ENCODE data around the gene ARHGAP29. TPM values are rescaled to one million over a fixed set of nuclear protein-coding genes. Genes with fewer than 3 reads are reported as not detected.

The ARHGAP29 gene
- total and polyA plus RNA-seq, 12 donors: 5.3 to 16.7 (median 10.4) TPM

GRCh38 chr1:94144836-94145235 lies 92.5 kb downstream of the ARHGAP29 start:
- WGBS, 4 donors: 50 to 69% (median 64%) methylated on average over 1 of the region's 1 CpG
- Histone ChIP-seq H3K4me1 (replicated peaks in 1 of 2) (peaks cover 0 to 5% of the 10 kb centered on the region in 2 donors), H3K36me3 (replicated peaks in 1 of 2) (no peaks in the 10 kb centered on the region), H3K27ac (no peak overlapping the region), H3K27me3 (no peaks in the 10 kb centered on the region), H3K4me3 (no peak overlapping the region), H3K9me3 (replicated peaks in 1 of 3) (no peaks in the 10 kb centered on the region)
- TF ChIP-seq CTCF (IDR thresholded peaks at IDR 0.05) (no peak), POLR2A (IDR thresholded peaks at IDR 0.05) (no peak)
- intact Hi-C loops (cut with DNase I): no loop called here
- no peak for DNase-seq

- Histone ChIP-seq H3K9me3 (replicated peaks in 1 of 3) (no peaks in the 10 kb centered on the region), H3K4me1 (replicated peaks in 1 of 2) (peaks cover 0 to 5% of the 10 kb centered on the region in 2 donors), H3K27ac (no peak overlapping the region), H3K27me3 (no peaks in the 10 kb centered on the region), H3K36me3 (replicated peaks in 1 of 2) (no peaks in the 10 kb centered on the region), H3K4me3 (no peak overlapping the region)
- TF ChIP-seq POLR2A (IDR thresholded peaks at IDR 0.05) (no peak), CTCF (IDR thresholded peaks at IDR 0.05) (no peak)
- intact Hi-C loops (cut with DNase I): no loop called here
- no peak for DNase-seq
Measured at GRCh38 chr1:94143809-94144176, 93.6 kb downstream of the ARHGAP29 start.

GRCh38 chr1:94143173-94143808 lies 94.1 kb downstream of the ARHGAP29 start:
- Histone ChIP-seq H3K4me1 (replicated peaks in 1 of 2) (peaks cover 0 to 5% of the 10 kb centered on the region in 2 donors), H3K27me3 (no peaks in the 10 kb centered on the region), H3K27ac (no peak overlapping the region), H3K9me3 (replicated peaks in 1 of 3) (no peaks in the 10 kb centered on the region), H3K36me3 (replicated peaks in 1 of 2) (no peaks in the 10 kb centered on the region), H3K4me3 (no peak overlapping the region)
- TF ChIP-seq CTCF (IDR thresholded peaks at IDR 0.05) (no peak), POLR2A (IDR thresholded peaks at IDR 0.05) (no peak)
- 65 to 79% (median 72%) methylated on average over 2 of the region's 2 CpGs for WGBS, 4 donors
- intact Hi-C loops (cut with DNase I): no loop called here
- no peak for DNase-seq

- Histone ChIP-seq H3K9me3 (replicated peaks in 1 of 3) (no peaks in the 10 kb centered on the region), H3K36me3 (replicated peaks in 1 of 2) (no peaks in the 10 kb centered on the region), H3K27ac (no peak overlapping the region), H3K4me1 (replicated peaks in 1 of 2) (peaks cover 0 to 5% of the 10 kb centered on the region in 2 donors), H3K27me3 (no peaks in the 10 kb centered on the region), H3K4me3 (no peak overlapping the region)
- no peak for DNase-seq
- intact Hi-C loops (cut with DNase I): no loop called here
- TF ChIP-seq POLR2A (IDR thresholded peaks at IDR 0.05): no peak
- no peak for TF ChIP-seq CTCF (IDR thresholded peaks at IDR 0.05)
- 88 to 96% (median 89%) methylated on average over 2 of the region's 2 CpGs for WGBS, 4 donors
Measured at GRCh38 chr1:94142583-94142982, 94.8 kb downstream of the ARHGAP29 start.

Data from adrenal gland (tissue), 12 donors.